Epithelial cell of proximal tubule (primary cell): ENCODE results near the gene KDELR3. TPM values are rescaled to one million over a fixed set of nuclear protein-coding genes. Genes with fewer than 3 reads are reported as not detected.

ENCODE experiments used
- DNase-seq: peaks from one replicate; pipeline ENCODE4 v3.0.0-alpha.2; 2011; ENCODE audit warnings: low read depth
- H3K4me3 ChIP-seq: 2 replicates; pipeline ENCODE4 v1.5.1; 2011; ENCODE audit warnings: low read depth, mild to moderate bottlenecking, low read length
- total RNA-seq: library from RNA; depleted of rRNA; stranded (reverse); fragments of >200 nt; gene quantifications from 2 replicates; pipeline ENCODE4 v1.2.3, GENCODE V29; 2015
- TF ChIP-seq, protein P1 (sequence below): conservative IDR thresholded peaks from 2 replicates; pipeline ENCODE4 v1.5.1; 2012; ENCODE audit warnings: low read depth, mild to moderate bottlenecking, low read length

Gene KDELR3
- total RNA-seq, 1 donor from 2014 or later: 23.4 TPM

DNA sequence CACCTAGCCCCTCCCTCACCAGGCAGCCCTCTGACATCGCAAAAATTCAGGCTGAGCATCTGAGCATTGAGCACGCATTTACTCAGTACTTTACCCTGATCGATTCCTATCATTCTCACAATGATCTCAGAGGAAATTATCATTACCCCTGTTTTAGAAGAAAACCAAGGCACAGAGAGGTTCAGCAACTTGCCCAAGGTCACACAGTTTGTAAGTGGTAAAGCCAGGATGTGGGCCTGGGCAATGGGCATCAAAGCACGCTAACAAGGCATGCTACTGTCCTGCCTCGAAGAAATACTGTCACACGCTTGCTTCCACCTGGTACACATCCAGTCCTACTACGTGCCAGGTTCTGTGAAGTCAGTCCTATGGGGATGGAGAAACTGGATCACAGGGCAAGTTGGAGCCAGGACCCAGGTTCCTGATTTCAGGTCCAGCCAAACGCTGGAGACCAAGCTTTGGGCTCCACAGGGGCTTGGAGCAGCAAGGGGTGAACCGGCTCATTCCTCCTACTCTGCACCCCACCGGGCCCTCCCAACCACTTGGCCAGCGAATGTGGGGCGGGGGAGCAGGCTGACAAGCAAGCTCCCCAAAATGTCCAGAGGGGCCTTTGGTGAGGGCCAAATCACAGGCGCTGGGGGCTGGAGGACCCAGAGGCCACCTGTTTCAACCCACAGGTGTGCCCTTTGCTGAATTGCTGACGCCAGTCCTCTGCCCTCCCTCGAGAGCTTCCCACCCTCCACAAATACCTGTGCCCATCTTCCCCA lies 31.1 kb upstream of the KDELR3 start:
- DNase-seq: no peak
- TF ChIP-seq, protein P1, sequence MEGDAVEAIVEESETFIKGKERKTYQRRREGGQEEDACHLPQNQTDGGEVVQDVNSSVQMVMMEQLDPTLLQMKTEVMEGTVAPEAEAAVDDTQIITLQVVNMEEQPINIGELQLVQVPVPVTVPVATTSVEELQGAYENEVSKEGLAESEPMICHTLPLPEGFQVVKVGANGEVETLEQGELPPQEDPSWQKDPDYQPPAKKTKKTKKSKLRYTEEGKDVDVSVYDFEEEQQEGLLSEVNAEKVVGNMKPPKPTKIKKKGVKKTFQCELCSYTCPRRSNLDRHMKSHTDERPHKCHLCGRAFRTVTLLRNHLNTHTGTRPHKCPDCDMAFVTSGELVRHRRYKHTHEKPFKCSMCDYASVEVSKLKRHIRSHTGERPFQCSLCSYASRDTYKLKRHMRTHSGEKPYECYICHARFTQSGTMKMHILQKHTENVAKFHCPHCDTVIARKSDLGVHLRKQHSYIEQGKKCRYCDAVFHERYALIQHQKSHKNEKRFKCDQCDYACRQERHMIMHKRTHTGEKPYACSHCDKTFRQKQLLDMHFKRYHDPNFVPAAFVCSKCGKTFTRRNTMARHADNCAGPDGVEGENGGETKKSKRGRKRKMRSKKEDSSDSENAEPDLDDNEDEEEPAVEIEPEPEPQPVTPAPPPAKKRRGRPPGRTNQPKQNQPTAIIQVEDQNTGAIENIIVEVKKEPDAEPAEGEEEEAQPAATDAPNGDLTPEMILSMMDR: no peak
- no peak overlapping the region for H3K4me3 ChIP-seq

DNA sequence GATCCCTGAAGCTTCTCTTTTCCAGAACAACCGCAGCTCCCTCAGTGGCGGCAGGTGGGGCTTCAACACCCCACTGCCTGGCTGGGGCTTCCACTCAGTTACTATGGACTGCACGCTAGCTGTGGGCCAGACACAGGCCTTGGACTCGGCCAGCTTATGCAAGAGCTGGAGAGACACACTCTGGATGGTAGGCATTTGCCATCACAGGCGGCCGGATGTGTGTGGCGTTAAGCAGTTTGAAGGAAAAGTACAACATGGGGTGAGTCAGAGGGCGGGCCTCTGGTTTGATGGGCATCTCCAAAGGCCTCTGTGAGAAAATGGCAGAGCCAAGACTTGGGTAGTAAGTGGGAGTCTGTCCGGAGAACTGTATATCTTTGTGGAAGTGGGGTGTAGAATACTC lies 30.5 kb upstream of the KDELR3 start:
- TF ChIP-seq, protein P1: no peak
- no peak overlapping the region for H3K4me3 ChIP-seq
- no peak for DNase-seq

- TF ChIP-seq, protein P1: no peak
- DNase-seq: no peak
- no peak overlapping the region for H3K4me3 ChIP-seq
Measured at GRCh38 chr22:38440747-38441350, 27.0 kb upstream of the KDELR3 start.

GRCh38 chr22:38441620-38442287 lies 26.1 kb upstream of the KDELR3 start:
- TF ChIP-seq, protein P1: no peak
- DNase-seq: no peak
- no peak overlapping the region for H3K4me3 ChIP-seq

- DNase-seq: no peak
- TF ChIP-seq, protein P1: no peak
- H3K4me3 ChIP-seq: no peak overlapping the region
Measured at GRCh38 chr22:38442967-38443627, 24.8 kb upstream of the KDELR3 start.

GRCh38 chr22:38443628-38444521 lies 24.0 kb upstream of the KDELR3 start:
- DNase-seq: no peak
- TF ChIP-seq, protein P1: no peak
- H3K4me3 ChIP-seq: no peak overlapping the region
